MCF 10A (cell line): ENCODE data around the gene SRSF3. TPM values are rescaled to one million over a fixed set of nuclear protein-coding genes. Genes with fewer than 3 reads are reported as not detected.

ENCODE experiments used
- Bru-seq: library from RNA; stranded (reverse); fragments of 400-500 nt; gene quantifications from one replicate; lab custom pipeline; 2021; lab: Mats Ljungman, UMichigan
- BruChase-seq, 2 experiments: library from RNA; stranded (reverse); fragments of 400-500 nt; gene quantifications; one replicate each; lab custom pipeline; 2021; lab: Mats Ljungman, UMichigan
- BruUV-seq: library from RNA; stranded (reverse); fragments of 400-500 nt; replicated peaks from 2 replicates; lab custom pipeline; 2021; lab: Mats Ljungman, UMichigan
- CTCF ChIA-PET: fragments of 300-600 bp; sonication (Branson Sonifier 250); formaldehyde crosslinking; extraction: SDS; loops from one replicate; lab custom pipeline; 2021; ENCODE audit warnings: antibody characterized with exemption, inconsistent platforms; lab: Yijun Ruan, JAX
- POLR2A ChIA-PET: fragments of 300-600, 350-650 bp; sonication (Branson Sonifier 250); formaldehyde crosslinking; extraction: SDS; loops from one replicate; lab custom pipeline; 2020; ENCODE audit warnings: antibody characterized with exemption, inconsistent platforms; lab: Yijun Ruan, JAX
- DNase-seq: peaks from one replicate; pipeline ENCODE4 v3.0.0-alpha.2; 2018; ENCODE audit not compliant: unreplicated experiment
- H3K27ac Mint-ChIP-seq: one replicate; pipeline ENCODE4 v1.8.0; 2022; ENCODE audit warnings: mild to moderate bottlenecking, low read depth, mixed read lengths; ENCODE audit not compliant: unreplicated experiment
- H3K27me3 Mint-ChIP-seq: one replicate; pipeline ENCODE4 v1.8.0; 2022; ENCODE audit warnings: mixed read lengths; ENCODE audit not compliant: insufficient read depth, unreplicated experiment
- H3K36me3 Mint-ChIP-seq: one replicate; pipeline ENCODE4 v1.8.0; 2022; ENCODE audit warnings: mild to moderate bottlenecking, moderate library complexity, mixed read lengths; ENCODE audit not compliant: insufficient read depth, unreplicated experiment
- H3K4me1 Mint-ChIP-seq: one replicate; pipeline ENCODE4 v1.8.0; 2022; ENCODE audit warnings: mixed read lengths; ENCODE audit not compliant: insufficient read depth, unreplicated experiment
- H3K4me3 Mint-ChIP-seq: one replicate; pipeline ENCODE4 v1.8.0; 2022; ENCODE audit warnings: mild to moderate bottlenecking, moderate library complexity, mixed read lengths; ENCODE audit not compliant: unreplicated experiment
- H3K9me3 Mint-ChIP-seq: one replicate; pipeline ENCODE4 v1.8.0; 2022; ENCODE audit warnings: mixed read lengths; ENCODE audit not compliant: unreplicated experiment
- intact Hi-C: fragments of 100-400 bp; cut with micrococcal nuclease; formaldehyde crosslinking; loops from 2 replicates; pipeline ENCODE4 v1.14.1; 2022
- long read RNA-seq: library from polyadenylated mRNA; stranded (forward); transcript quantifications from one replicate; pipeline ENCODE4 v2.0.0, GENCODE V29; 2022
- total RNA-seq: library from RNA; stranded (reverse); gene quantifications from 2 replicates; pipeline ENCODE4 v1.2.3, GENCODE V29; 2022
- TF ChIP-seq, protein P1 (sequence below): fragments of 200-600 bp; IDR thresholded peaks from one replicate; pipeline ENCODE4 v1.8.0; 2022; ENCODE audit warnings: antibody characterized with exemption, mild to moderate bottlenecking; ENCODE audit not compliant: unreplicated experiment

The SRSF3 gene
- total RNA-seq (364 and 479 TPM in 2 replicates), Bru-seq, nascent RNA (percentile 100 among the genes with signal in this experiment), BruChase-seq, experiment 1, labeled RNA remaining after a 6-hour chase (percentile 100 among the genes with signal in this experiment), BruChase-seq, experiment 2, labeled RNA remaining after a 2-hour chase (percentile 100 among the genes with signal in this experiment)
- long read RNA-seq, full-length matches to known transcripts, result 543 of 573 reads
- long read RNA-seq, partial matches to known transcripts, result 6 of 573 reads
- long read RNA-seq, other reads (novel, unspliced or antisense), result 24 of 573 reads

DNA sequence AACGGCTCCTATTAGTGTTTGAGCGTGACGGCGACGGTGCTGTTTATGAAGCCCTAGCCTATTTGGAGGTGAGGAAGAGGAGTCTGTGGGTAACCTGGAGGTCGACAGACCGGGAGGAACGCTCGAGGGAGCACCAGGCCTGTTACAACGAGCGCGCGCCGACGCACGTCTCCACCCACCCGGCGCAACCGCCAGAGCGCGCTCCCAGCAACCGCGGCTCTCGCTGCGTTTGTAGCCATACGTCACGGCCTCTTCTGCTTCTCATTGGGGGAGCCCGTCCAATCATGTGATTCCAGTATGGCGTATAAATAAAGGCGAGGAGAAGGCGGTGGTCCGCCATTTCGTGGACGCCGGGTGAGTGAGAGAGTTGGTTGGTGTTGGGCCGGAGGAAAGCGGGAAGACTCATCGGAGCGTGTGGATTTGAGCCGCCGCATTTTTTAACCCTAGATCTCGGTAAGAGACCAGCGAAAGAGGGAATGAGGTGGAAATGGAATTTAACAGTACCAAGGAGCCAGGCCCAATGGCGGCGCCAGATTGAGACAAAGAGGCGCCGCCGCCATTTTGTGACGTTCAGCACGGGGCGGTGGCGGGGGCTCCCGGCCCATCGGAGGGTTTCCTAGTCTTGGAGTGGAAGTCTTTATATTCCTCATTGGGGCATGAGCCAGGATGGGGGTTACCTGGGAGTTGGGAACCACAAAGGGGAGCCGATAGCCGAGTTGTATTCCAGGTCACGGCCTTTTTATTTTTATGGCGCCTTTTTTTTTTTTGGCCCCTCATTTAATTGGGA lies at the start of gene SRSF3:
Gene SRSF3 (plus strand): TSS at position 334 of the 787 bp plus-strand sequence. CDS start 2,401 bp downstream, outside the sequence.
- H3K27ac Mint-ChIP-seq, result peak within 1 kb of the TSS; percentile 99
- peaks cover 55% of the 10 kb centered on the region for H3K36me3 Mint-ChIP-seq
- peak within 1 kb of the TSS; percentile 84 for H3K4me3 Mint-ChIP-seq
- ChIA-PET POLR2A (interaction anchor here (0.6 to 10.8 kb wide), 29 partner anchors 8 to 566 kb away, joined by 3 to 211 read pairs (median 5); partner anchors contain the start of genes CDKN1A, KCTD20, MAPK14 and STK38), CTCF (interaction anchor here (0.6 to 1.1 kb wide), 5 partner anchors 18 to 48 kb away, joined by 3 to 5 read pairs (median 4); no protein-coding TSS in a partner anchor)
- TF ChIP-seq, protein P1, sequence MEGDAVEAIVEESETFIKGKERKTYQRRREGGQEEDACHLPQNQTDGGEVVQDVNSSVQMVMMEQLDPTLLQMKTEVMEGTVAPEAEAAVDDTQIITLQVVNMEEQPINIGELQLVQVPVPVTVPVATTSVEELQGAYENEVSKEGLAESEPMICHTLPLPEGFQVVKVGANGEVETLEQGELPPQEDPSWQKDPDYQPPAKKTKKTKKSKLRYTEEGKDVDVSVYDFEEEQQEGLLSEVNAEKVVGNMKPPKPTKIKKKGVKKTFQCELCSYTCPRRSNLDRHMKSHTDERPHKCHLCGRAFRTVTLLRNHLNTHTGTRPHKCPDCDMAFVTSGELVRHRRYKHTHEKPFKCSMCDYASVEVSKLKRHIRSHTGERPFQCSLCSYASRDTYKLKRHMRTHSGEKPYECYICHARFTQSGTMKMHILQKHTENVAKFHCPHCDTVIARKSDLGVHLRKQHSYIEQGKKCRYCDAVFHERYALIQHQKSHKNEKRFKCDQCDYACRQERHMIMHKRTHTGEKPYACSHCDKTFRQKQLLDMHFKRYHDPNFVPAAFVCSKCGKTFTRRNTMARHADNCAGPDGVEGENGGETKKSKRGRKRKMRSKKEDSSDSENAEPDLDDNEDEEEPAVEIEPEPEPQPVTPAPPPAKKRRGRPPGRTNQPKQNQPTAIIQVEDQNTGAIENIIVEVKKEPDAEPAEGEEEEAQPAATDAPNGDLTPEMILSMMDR, result no peak
- H3K9me3 Mint-ChIP-seq, result no peaks in the 10 kb centered on the region
- BruUV-seq, result TSS peak; percentile 68
- intact Hi-C loops, result loop anchor here (1.0 to 5.0 kb wide), 2 partner anchors 47 to 172 kb away; partner anchors contain the start of gene STK38
- no peaks in the 10 kb centered on the region for H3K27me3 Mint-ChIP-seq
- peak; percentile 98 for DNase-seq
- peaks cover 20% of the 10 kb centered on the region for H3K4me1 Mint-ChIP-seq

GRCh38 chr6:36545767-36546307 lies 48.3 kb upstream of the SRSF3 start:
- BruUV-seq, result no TSS peak
- no peaks in the 10 kb centered on the region for H3K9me3 Mint-ChIP-seq
- intact Hi-C loops, result loop anchor here (5.0 kb wide), 1 partner anchor 131 kb away; the partner anchor contains the start of gene CDKN1A
- no peaks in the 10 kb centered on the region for H3K27me3 Mint-ChIP-seq
- H3K36me3 Mint-ChIP-seq, result peaks cover 10% of the 10 kb centered on the region
- peak overlapping the region; percentile 91 for H3K4me3 Mint-ChIP-seq
- H3K4me1 Mint-ChIP-seq, result peaks cover 12% of the 10 kb centered on the region
- peak overlapping the region; percentile 93 for H3K27ac Mint-ChIP-seq
- DNase-seq, result no peak
- TF ChIP-seq, protein P1, result no peak
- CTCF ChIA-PET, result interaction anchor here (0.5 to 1.5 kb wide), 6 partner anchors 32 to 100 kb away, joined by 3 to 9 read pairs (median 4); no protein-coding TSS in a partner anchor
- POLR2A ChIA-PET, result interaction anchor here (0.6 to 6.0 kb wide), 19 partner anchors 10 to 320 kb away, joined by 3 to 96 read pairs (median 4); partner anchors contain the start of gene SRSF3

DNA sequence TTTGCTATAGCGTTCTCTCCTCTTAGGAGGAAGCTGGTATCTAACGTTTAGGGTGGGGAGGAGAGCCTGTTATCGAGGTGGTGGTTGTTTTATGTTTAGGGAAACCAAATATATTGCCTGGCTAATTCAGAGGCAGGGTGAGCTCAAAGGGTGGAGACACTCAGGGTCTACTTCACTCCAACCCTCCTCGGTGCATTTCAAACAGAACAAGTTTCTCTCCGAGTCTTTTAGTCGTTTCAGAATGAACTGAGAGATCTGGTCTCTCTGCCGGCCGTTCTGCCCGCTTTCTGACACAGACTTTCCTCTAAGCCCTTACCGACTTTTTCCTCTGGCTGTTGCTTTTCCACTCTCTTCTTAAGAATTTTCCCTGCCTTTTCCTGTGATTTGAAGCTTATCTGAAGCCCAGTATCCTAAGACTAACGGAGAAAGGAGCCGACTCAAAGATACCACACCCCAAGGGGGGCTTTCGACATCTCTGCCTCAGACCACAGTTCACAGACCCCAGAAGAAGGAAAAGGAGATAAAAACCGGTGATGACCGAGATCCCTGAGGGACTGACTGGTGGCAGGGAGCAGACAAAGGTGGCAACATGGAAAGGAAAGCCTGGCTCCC lies 47.7 kb upstream of the SRSF3 start:
- intact Hi-C loops, result loop anchor here (5.0 kb wide), 1 partner anchor 131 kb away; the partner anchor contains the start of gene CDKN1A
- H3K4me3 Mint-ChIP-seq, result peak overlapping the region; percentile 91
- peaks cover 10% of the 10 kb centered on the region for H3K36me3 Mint-ChIP-seq
- H3K4me1 Mint-ChIP-seq, result peaks cover 12% of the 10 kb centered on the region
- no peaks in the 10 kb centered on the region for H3K27me3 Mint-ChIP-seq
- BruUV-seq, result TSS peak; percentile 41
- ChIA-PET CTCF (interaction anchor here (0.5 to 1.5 kb wide), 5 partner anchors 31 to 100 kb away, joined by 3 to 9 read pairs (median 5); no protein-coding TSS in a partner anchor), POLR2A (interaction anchor here (0.6 to 6.0 kb wide), 20 partner anchors 11 to 320 kb away, joined by 3 to 96 read pairs (median 4); partner anchors contain the start of gene SRSF3)
- H3K9me3 Mint-ChIP-seq, result no peaks in the 10 kb centered on the region
- peak; percentile 22 for DNase-seq
- TF ChIP-seq, protein P1, result no peak
- H3K27ac Mint-ChIP-seq, result peak overlapping the region; percentile 93
